ENCODE results near the gene SRGAP2B. TPM values are rescaled to one million over a fixed set of nuclear protein-coding genes. Genes with fewer than 3 reads are reported as not detected.
"Not testable (repeated sequence)": the region's sequence is repeated elsewhere in the genome, so short reads cannot be mapped to it uniquely, and the experiment has no call there.

SRGAP2B gene
- total RNA-seq: 10 to 100 TPM; 16.5 to 22.3 (median 20.0) TPM
- polyA plus RNA-seq: 5.9 TPM
- long read RNA-seq, donor 1, full-length matches to known transcripts: 2 of 7 reads
- long read RNA-seq, donor 1, partial matches to known transcripts: 3 of 7 reads
- long read RNA-seq, donor 1, other reads (novel, unspliced or antisense): 2 of 7 reads
- long read RNA-seq, donor 2: 0 reads
- long read RNA-seq, donor 3, partial matches to known transcripts: 4 of 14 reads
- long read RNA-seq, donor 3, other reads (novel, unspliced or antisense): 9 of 14 reads
- long read RNA-seq, donor 4, partial matches to known transcripts: 0 of 1 reads
- long read RNA-seq, donor 4, other reads (novel, unspliced or antisense): 1 of 1 reads

- H3K4me1 ChIP-seq (ENCODE audit: control insufficient read depth, insufficient read depth, low read length); H3K27me3 ChIP-seq (ENCODE audit: control insufficient read depth, insufficient read depth); intact Hi-C loops (cut with DNase I); H3K9me3 ChIP-seq (ENCODE audit: control insufficient read depth, low read length); DNase-seq: not testable (repeated sequence)
- peak; percentile 91 to 93 for ATAC-seq
- no CpG with 5 or more reads among the region's 47 CpGs for WGBS
- Histone ChIP-seq H3K27ac (ENCODE audit: low read length) (peak within 1 kb of the TSS; percentile 67), H3K4me3 (ENCODE audit: low read length) (peak within 1 kb of the TSS; percentile 31)
These were observed at the start of gene SRGAP2B, which contains the start of gene FAM72D for GRCh38 chr1:145095284-145096057. Gene SRGAP2B (minus strand): TSS chr1:145095328. CDS start chr1:145092901, 2,427 bp downstream. Gene FAM72D (plus strand): TSS chr1:145095974. CDS start chr1:145096848, 874 bp downstream.

GRCh38 chr1:145144264-145144913, 49.3 kb upstream of the SRGAP2B start:
- WGBS: 33% methylated on average over 1 of the region's 3 CpGs
- H3K4me1 ChIP-seq (ENCODE audit: control insufficient read depth, insufficient read depth, low read length); H3K27me3 ChIP-seq (ENCODE audit: control insufficient read depth, insufficient read depth); ATAC-seq; DNase-seq; H3K4me3 ChIP-seq (ENCODE audit: low read length); H3K27ac ChIP-seq (ENCODE audit: low read length); H3K9me3 ChIP-seq (ENCODE audit: control insufficient read depth, low read length); intact Hi-C loops (cut with DNase I): not testable (repeated sequence)

GRCh38 chr1:145140549-145140948, 45.4 kb upstream of the SRGAP2B start:
- ATAC-seq; H3K9me3 ChIP-seq (ENCODE audit: control insufficient read depth, low read length); H3K27ac ChIP-seq (ENCODE audit: low read length); H3K27me3 ChIP-seq (ENCODE audit: control insufficient read depth, insufficient read depth); intact Hi-C loops (cut with DNase I); H3K4me3 ChIP-seq (ENCODE audit: low read length); DNase-seq; H3K4me1 ChIP-seq (ENCODE audit: control insufficient read depth, insufficient read depth, low read length): not testable (repeated sequence)
- WGBS: 100% methylated on average over 1 of the region's 2 CpGs

GRCh38 chr1:145134476-145134875, 39.3 kb upstream of the SRGAP2B start:
- H3K4me3 ChIP-seq (ENCODE audit: low read length); H3K4me1 ChIP-seq (ENCODE audit: control insufficient read depth, insufficient read depth, low read length); intact Hi-C loops (cut with DNase I); H3K27me3 ChIP-seq (ENCODE audit: control insufficient read depth, insufficient read depth); DNase-seq; H3K27ac ChIP-seq (ENCODE audit: low read length); H3K9me3 ChIP-seq (ENCODE audit: control insufficient read depth, low read length): not testable (repeated sequence)
- no CpG with 5 or more reads among the region's 1 CpG for WGBS
- ATAC-seq: peak in 1 of 2 donors; percentile 31

GRCh38 chr1:145128697-145129469, 33.8 kb upstream of the SRGAP2B start:
- intact Hi-C loops (cut with DNase I); H3K4me1 ChIP-seq (ENCODE audit: control insufficient read depth, insufficient read depth, low read length); H3K27ac ChIP-seq (ENCODE audit: low read length); H3K4me3 ChIP-seq (ENCODE audit: low read length); H3K9me3 ChIP-seq (ENCODE audit: control insufficient read depth, low read length); H3K27me3 ChIP-seq (ENCODE audit: control insufficient read depth, insufficient read depth): not testable (repeated sequence)
- DNase-seq (peak in 2 of 3 donors; percentile 10 to 21), ATAC-seq (peak; percentile 53 to 62)
- 40% methylated on average over 13 of the region's 14 CpGs for WGBS

GRCh38 chr1:145127144-145127543, 32.0 kb upstream of the SRGAP2B start:
- H3K4me1 ChIP-seq (ENCODE audit: control insufficient read depth, insufficient read depth, low read length); DNase-seq; H3K9me3 ChIP-seq (ENCODE audit: control insufficient read depth, low read length); H3K4me3 ChIP-seq (ENCODE audit: low read length); H3K27ac ChIP-seq (ENCODE audit: low read length); ATAC-seq; H3K27me3 ChIP-seq (ENCODE audit: control insufficient read depth, insufficient read depth); intact Hi-C loops (cut with DNase I): not testable (repeated sequence)

GRCh38 chr1:145125112-145125511, 30.0 kb upstream of the SRGAP2B start:
- no CpG with 5 or more reads among the region's 1 CpG for WGBS
- H3K27ac ChIP-seq (ENCODE audit: low read length); DNase-seq; H3K4me3 ChIP-seq (ENCODE audit: low read length); intact Hi-C loops (cut with DNase I); H3K4me1 ChIP-seq (ENCODE audit: control insufficient read depth, insufficient read depth, low read length); H3K27me3 ChIP-seq (ENCODE audit: control insufficient read depth, insufficient read depth); H3K9me3 ChIP-seq (ENCODE audit: control insufficient read depth, low read length): not testable (repeated sequence)
- ATAC-seq: peak; percentile 53 to 57

- H3K9me3 ChIP-seq (ENCODE audit: control insufficient read depth, low read length); H3K4me3 ChIP-seq (ENCODE audit: low read length); intact Hi-C loops (cut with DNase I); H3K4me1 ChIP-seq (ENCODE audit: control insufficient read depth, insufficient read depth, low read length); H3K27me3 ChIP-seq (ENCODE audit: control insufficient read depth, insufficient read depth); H3K27ac ChIP-seq (ENCODE audit: low read length); DNase-seq: not testable (repeated sequence)
- peak; percentile 63 to 78 for ATAC-seq
- no CpG with 5 or more reads among the region's 7 CpGs for WGBS
These were observed 29.0 kb upstream of the SRGAP2B start for GRCh38 chr1:145123992-145124641.

GRCh38 chr1:145123062-145123395, 27.9 kb upstream of the SRGAP2B start:
- H3K27me3 ChIP-seq (ENCODE audit: control insufficient read depth, insufficient read depth); H3K4me3 ChIP-seq (ENCODE audit: low read length); intact Hi-C loops (cut with DNase I); H3K9me3 ChIP-seq (ENCODE audit: control insufficient read depth, low read length); DNase-seq; H3K4me1 ChIP-seq (ENCODE audit: control insufficient read depth, insufficient read depth, low read length); H3K27ac ChIP-seq (ENCODE audit: low read length): not testable (repeated sequence)
- peak; percentile 11 to 36 for ATAC-seq
- WGBS: no CpG with 5 or more reads among the region's 1 CpG

- WGBS: no CpG with 5 or more reads among the region's 7 CpGs
- DNase-seq; H3K4me1 ChIP-seq (ENCODE audit: control insufficient read depth, insufficient read depth, low read length); intact Hi-C loops (cut with DNase I); H3K27me3 ChIP-seq (ENCODE audit: control insufficient read depth, insufficient read depth); H3K4me3 ChIP-seq (ENCODE audit: low read length); H3K27ac ChIP-seq (ENCODE audit: low read length); H3K9me3 ChIP-seq (ENCODE audit: control insufficient read depth, low read length): not testable (repeated sequence)
- peak; percentile 44 to 60 for ATAC-seq
These were observed 27.4 kb upstream of the SRGAP2B start for GRCh38 chr1:145122344-145123061.

All from right cardiac atrium (tissue), 5 donors.